Astrocyte (in vitro differentiated cells and primary cell): ENCODE measurements around the gene ALCAM. TPM values are rescaled to one million over a fixed set of nuclear protein-coding genes. Genes with fewer than 3 reads are reported as not detected.
A peak's percentile ranks its signal among the peaks of the same experiment; 100 is the strongest.

Experiments used
- DNase-seq: peaks from one replicate; pipeline ENCODE4 v3.0.0-alpha.2; 2010; ENCODE audit warnings: low read depth
- FAIRE-seq: peaks from 2 replicates; lab custom pipeline; 2011; peaks lifted over from hg19 to GRCh38; lab: Jason Lieb, UNC
- H2AFZ ChIP-seq: 2 replicates; pipeline ENCODE4 v1.6.0; 2012; ENCODE audit warnings: low read depth, low read length, inconsistent platforms
- H3K27ac ChIP-seq: 2 replicates; pipeline ENCODE4 v1.5.1; 2011; ENCODE audit warnings: low read depth, low read length, inconsistent platforms
- H3K27me3 ChIP-seq: 2 replicates; pipeline ENCODE4 v1.6.0; 2011; ENCODE audit warnings: low read length, inconsistent platforms; ENCODE audit not compliant: insufficient read depth
- H3K36me3 ChIP-seq: 2 replicates; pipeline ENCODE4 v1.5.1; 2011; ENCODE audit warnings: low read length, inconsistent platforms; ENCODE audit not compliant: insufficient read depth
- H3K4me1 ChIP-seq: 2 replicates; pipeline ENCODE4 v1.5.1; 2011; ENCODE audit warnings: low read length, inconsistent platforms; ENCODE audit not compliant: insufficient read depth
- H3K4me2 ChIP-seq: 2 replicates; pipeline ENCODE4 v1.6.0; 2012; ENCODE audit warnings: low read length, inconsistent platforms
- H3K4me3 ChIP-seq: 2 replicates; pipeline ENCODE4 v1.5.1; 2011; ENCODE audit warnings: low read depth, mild to moderate bottlenecking, low read length, inconsistent platforms; ENCODE audit not compliant: insufficient read depth
- H3K79me2 ChIP-seq: 2 replicates; pipeline ENCODE4 v1.6.0; 2012; ENCODE audit warnings: mild to moderate bottlenecking, low read length, inconsistent platforms; ENCODE audit not compliant: insufficient read depth
- H3K9ac ChIP-seq: 2 replicates; pipeline ENCODE4 v1.6.0; 2012; ENCODE audit warnings: mild to moderate bottlenecking, low read length, inconsistent platforms
- H3K9me3 ChIP-seq: 2 replicates; pipeline ENCODE4 v1.5.1; 2012; ENCODE audit warnings: low read depth, mild to moderate bottlenecking, low read length, inconsistent platforms; ENCODE audit not compliant: insufficient read depth
- H4K20me1 ChIP-seq: 2 replicates; pipeline ENCODE4 v1.6.0; 2012; ENCODE audit warnings: low read length, inconsistent platforms; ENCODE audit not compliant: insufficient read depth
- H3K27ac Mint-ChIP-seq: one replicate; pipeline ENCODE4 v1.8.0; 2021; ENCODE audit warnings: mild to moderate bottlenecking, mixed read lengths; ENCODE audit not compliant: unreplicated experiment
- H3K27me3 Mint-ChIP-seq: one replicate; pipeline ENCODE4 v1.8.0; 2021; ENCODE audit warnings: low read depth, mixed read lengths; ENCODE audit not compliant: unreplicated experiment
- H3K36me3 Mint-ChIP-seq: one replicate; pipeline ENCODE4 v1.8.0; 2021; ENCODE audit warnings: low read depth, mixed read lengths; ENCODE audit not compliant: unreplicated experiment
- H3K4me1 Mint-ChIP-seq: one replicate; pipeline ENCODE4 v1.8.0; 2021; ENCODE audit warnings: low read depth, mixed read lengths; ENCODE audit not compliant: unreplicated experiment
- H3K4me3 Mint-ChIP-seq: one replicate; pipeline ENCODE4 v1.8.0; 2021; ENCODE audit warnings: mild to moderate bottlenecking, moderate library complexity, mixed read lengths; ENCODE audit not compliant: unreplicated experiment
- H3K9me3 Mint-ChIP-seq: one replicate; pipeline ENCODE4 v1.8.0; 2021; ENCODE audit warnings: mild to moderate bottlenecking, mixed read lengths; ENCODE audit not compliant: unreplicated experiment
- EZH2 ChIP-seq: IDR thresholded peaks from 2 replicates; pipeline ENCODE4 v1.6.1; 2012; ENCODE audit warnings: mild to moderate bottlenecking, low read length, inconsistent platforms; ENCODE audit not compliant: insufficient read depth
- total RNA-seq: library from RNA; stranded (reverse); gene quantifications from 2 replicates; pipeline ENCODE4 v1.2.1, GENCODE V29; 2021
- TF ChIP-seq, protein P1 (sequence below): IDR thresholded peaks from 2 replicates; pipeline ENCODE4 v1.5.1; 2011; ENCODE audit warnings: low read depth, mild to moderate bottlenecking, inconsistent platforms, low read length, moderate library complexity; ENCODE audit not compliant: insufficient read depth

ALCAM gene
- total RNA-seq, 1 donor from 2014 or later = 154 TPM

DNA sequence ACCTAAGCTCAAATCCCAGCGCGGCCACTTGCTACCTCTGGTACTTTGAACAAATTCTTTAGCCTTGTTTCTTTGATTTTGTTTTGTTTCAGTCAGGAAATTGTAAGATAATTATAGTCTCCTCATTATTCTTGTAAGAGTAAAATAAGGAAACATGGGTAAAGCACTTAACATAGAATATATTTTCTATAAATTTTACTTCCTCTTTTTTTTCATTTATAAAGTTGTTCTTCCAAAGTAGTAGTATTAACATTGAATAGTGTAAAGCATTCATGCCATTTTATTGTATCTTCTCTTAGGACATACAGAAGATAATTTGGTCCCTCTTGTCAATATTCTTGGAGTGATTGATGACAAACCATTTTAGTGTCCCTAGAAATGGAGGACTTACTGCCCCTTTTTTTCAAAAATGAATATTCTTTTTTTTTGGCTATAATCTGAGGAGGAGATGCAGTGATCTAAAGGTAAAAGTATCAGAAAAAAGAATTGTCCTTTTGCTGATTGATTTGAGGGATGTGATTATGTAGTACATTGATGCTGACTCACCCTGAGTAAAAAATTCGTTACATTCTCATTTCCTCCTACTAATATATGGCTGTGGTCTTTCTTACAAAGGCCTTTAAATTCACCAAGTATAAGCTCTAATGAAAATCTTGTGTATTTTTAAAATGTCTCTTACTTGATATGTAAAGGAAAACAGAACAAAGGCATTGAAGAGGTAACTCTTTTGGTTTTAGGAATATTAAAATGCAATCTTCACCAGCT is 51.0 kb downstream of the ALCAM start:
- H3K4me3 Mint-ChIP-seq = no peak overlapping the region
- H3K27me3 ChIP-seq = no peaks in the 10 kb centered on the region
- H3K4me1 Mint-ChIP-seq = peaks cover 26% of the 10 kb centered on the region
- TF ChIP-seq EZH2 = no peak
- TF ChIP-seq, protein P1, sequence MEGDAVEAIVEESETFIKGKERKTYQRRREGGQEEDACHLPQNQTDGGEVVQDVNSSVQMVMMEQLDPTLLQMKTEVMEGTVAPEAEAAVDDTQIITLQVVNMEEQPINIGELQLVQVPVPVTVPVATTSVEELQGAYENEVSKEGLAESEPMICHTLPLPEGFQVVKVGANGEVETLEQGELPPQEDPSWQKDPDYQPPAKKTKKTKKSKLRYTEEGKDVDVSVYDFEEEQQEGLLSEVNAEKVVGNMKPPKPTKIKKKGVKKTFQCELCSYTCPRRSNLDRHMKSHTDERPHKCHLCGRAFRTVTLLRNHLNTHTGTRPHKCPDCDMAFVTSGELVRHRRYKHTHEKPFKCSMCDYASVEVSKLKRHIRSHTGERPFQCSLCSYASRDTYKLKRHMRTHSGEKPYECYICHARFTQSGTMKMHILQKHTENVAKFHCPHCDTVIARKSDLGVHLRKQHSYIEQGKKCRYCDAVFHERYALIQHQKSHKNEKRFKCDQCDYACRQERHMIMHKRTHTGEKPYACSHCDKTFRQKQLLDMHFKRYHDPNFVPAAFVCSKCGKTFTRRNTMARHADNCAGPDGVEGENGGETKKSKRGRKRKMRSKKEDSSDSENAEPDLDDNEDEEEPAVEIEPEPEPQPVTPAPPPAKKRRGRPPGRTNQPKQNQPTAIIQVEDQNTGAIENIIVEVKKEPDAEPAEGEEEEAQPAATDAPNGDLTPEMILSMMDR = no peak
- H3K27me3 Mint-ChIP-seq = no peaks in the 10 kb centered on the region
- H3K9me3 Mint-ChIP-seq = no peaks in the 10 kb centered on the region
- peak overlapping the region; percentile 43 for H3K4me2 ChIP-seq
- H3K27ac Mint-ChIP-seq = peak overlapping the region; percentile 71
- H3K27ac ChIP-seq = no peak overlapping the region
- no peaks in the 10 kb centered on the region for H3K9me3 ChIP-seq
- H3K79me2 ChIP-seq = peaks cover 97% of the 10 kb centered on the region
- no peaks in the 10 kb centered on the region for H3K36me3 Mint-ChIP-seq
- peak; percentile 34 for DNase-seq
- no peak for FAIRE-seq
- H3K36me3 ChIP-seq = no peaks in the 10 kb centered on the region
- H2AFZ ChIP-seq = no peak overlapping the region
- peaks cover 9% of the 10 kb centered on the region for H3K4me1 ChIP-seq
- peaks cover 17% of the 10 kb centered on the region for H4K20me1 ChIP-seq
- no peak overlapping the region for H3K9ac ChIP-seq
- no peak overlapping the region for H3K4me3 ChIP-seq

DNA sequence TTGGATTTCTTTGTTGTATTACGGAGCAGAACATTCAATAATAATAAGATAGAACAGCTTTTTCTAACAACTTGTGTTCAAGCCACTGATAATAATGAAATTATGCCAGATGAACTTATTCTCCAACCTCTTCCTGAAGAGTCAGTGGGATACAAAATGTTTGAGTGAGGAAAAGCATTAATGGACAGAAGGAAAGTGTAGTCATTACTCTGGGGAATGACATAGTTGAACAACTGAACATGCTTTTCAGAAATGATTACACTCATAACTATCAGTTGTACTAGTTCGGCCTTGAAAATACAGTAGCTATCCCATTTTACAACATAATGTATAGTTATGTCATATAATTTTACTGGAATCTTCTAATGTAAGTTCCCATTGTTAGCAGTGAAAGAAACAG is 55.9 kb downstream of the ALCAM start:
- no peaks in the 10 kb centered on the region for H3K27me3 Mint-ChIP-seq
- H4K20me1 ChIP-seq = peaks cover 8% of the 10 kb centered on the region
- no peak overlapping the region for H3K9ac ChIP-seq
- no peak for FAIRE-seq
- peaks cover 16% of the 10 kb centered on the region for H3K4me1 Mint-ChIP-seq
- DNase-seq = no peak
- H3K27ac ChIP-seq = no peak overlapping the region
- no peak overlapping the region for H2AFZ ChIP-seq
- H3K36me3 Mint-ChIP-seq = no peaks in the 10 kb centered on the region
- H3K4me1 ChIP-seq = no peaks in the 10 kb centered on the region
- H3K79me2 ChIP-seq = peaks cover 97% of the 10 kb centered on the region
- H3K9me3 Mint-ChIP-seq = no peaks in the 10 kb centered on the region
- no peaks in the 10 kb centered on the region for H3K9me3 ChIP-seq
- no peak overlapping the region for H3K27ac Mint-ChIP-seq
- H3K4me3 Mint-ChIP-seq = no peak overlapping the region
- TF ChIP-seq EZH2 = no peak
- TF ChIP-seq, protein P1 = no peak
- H3K36me3 ChIP-seq = no peaks in the 10 kb centered on the region
- H3K4me2 ChIP-seq = no peak overlapping the region
- H3K4me3 ChIP-seq = no peak overlapping the region
- H3K27me3 ChIP-seq = no peaks in the 10 kb centered on the region

DNA sequence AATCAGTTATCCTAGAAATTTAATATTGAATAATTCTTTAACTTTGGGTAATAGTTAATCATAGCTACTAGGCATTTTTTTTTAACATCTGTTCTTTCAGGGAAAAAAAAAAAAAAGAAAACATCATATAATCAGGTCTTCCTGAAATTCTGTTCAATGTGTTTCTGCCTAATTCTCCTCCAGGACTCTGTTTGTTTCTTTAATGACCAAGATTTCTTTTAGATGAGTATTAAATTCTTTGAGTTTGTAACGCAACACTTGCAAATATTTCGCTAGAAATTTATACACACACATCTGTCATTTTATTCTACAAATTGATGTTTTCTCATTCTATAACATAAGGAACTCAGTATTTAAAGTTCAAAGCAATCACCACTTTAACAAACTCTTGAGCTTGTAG is 56.7 kb downstream of the ALCAM start:
- TF ChIP-seq EZH2 = no peak
- TF ChIP-seq, protein P1 = no peak
- peaks cover 8% of the 10 kb centered on the region for H4K20me1 ChIP-seq
- no peak overlapping the region for H3K4me3 Mint-ChIP-seq
- H3K27me3 ChIP-seq = no peaks in the 10 kb centered on the region
- H3K4me2 ChIP-seq = no peak overlapping the region
- H3K4me1 Mint-ChIP-seq = peaks cover 9% of the 10 kb centered on the region
- no peaks in the 10 kb centered on the region for H3K36me3 Mint-ChIP-seq
- no peak for FAIRE-seq
- no peak overlapping the region for H3K27ac Mint-ChIP-seq
- no peaks in the 10 kb centered on the region for H3K36me3 ChIP-seq
- H3K9ac ChIP-seq = no peak overlapping the region
- DNase-seq = no peak
- no peaks in the 10 kb centered on the region for H3K4me1 ChIP-seq
- peaks cover 94% of the 10 kb centered on the region for H3K79me2 ChIP-seq
- no peak overlapping the region for H2AFZ ChIP-seq
- H3K4me3 ChIP-seq = no peak overlapping the region
- H3K9me3 ChIP-seq = no peaks in the 10 kb centered on the region
- no peaks in the 10 kb centered on the region for H3K9me3 Mint-ChIP-seq
- H3K27ac ChIP-seq = no peak overlapping the region
- H3K27me3 Mint-ChIP-seq = no peaks in the 10 kb centered on the region
